BJ (cell line): ENCODE data around the gene ATP6V0E1. TPM values are rescaled to one million over a fixed set of nuclear protein-coding genes. Genes with fewer than 3 reads are reported as not detected.
A peak's percentile ranks its signal among the peaks of the same experiment; 100 is the strongest.
"Not testable (repeated sequence)": the region's sequence is repeated elsewhere in the genome, so short reads cannot be mapped to it uniquely, and the experiment has no call there.

Experiments used
- CTCF ChIA-PET: fragments of 350-600 bp; formaldehyde crosslinking; extraction: SDS; loops from one replicate; lab custom pipeline; 2021; ENCODE audit warnings: antibody characterized with exemption, inconsistent platforms; lab: Yijun Ruan, JAX
- POLR2A ChIA-PET: fragments of 300-600 bp; sonication (Branson Sonifier 250); formaldehyde crosslinking; extraction: SDS; loops from one replicate; lab custom pipeline; 2021; ENCODE audit warnings: antibody characterized with exemption; lab: Charles Lee
- DNase-seq: peaks from one replicate; pipeline ENCODE4 v3.0.0-alpha.2; 2011; ENCODE audit warnings: low read depth
- H3K27me3 ChIP-seq: 2 replicates; pipeline ENCODE4 v1.6.0; 2011; ENCODE audit warnings: low read length; ENCODE audit not compliant: control insufficient read depth, insufficient read depth
- H3K36me3 ChIP-seq: 2 replicates; pipeline ENCODE4 v1.5.1; 2011; ENCODE audit warnings: low read length; ENCODE audit not compliant: control insufficient read depth, insufficient read depth
- H3K4me3 ChIP-seq: 2 replicates; pipeline ENCODE4 v1.5.1; 2011; ENCODE audit warnings: low read depth, mild to moderate bottlenecking, control low read depth, low read length
- CTCF ChIP-seq: IDR thresholded peaks from 2 replicates; pipeline ENCODE4 v1.5.1; 2011; ENCODE audit warnings: low read depth, mild to moderate bottlenecking, control low read depth, inconsistent platforms, low read length, moderate library complexity; ENCODE audit not compliant: insufficient read depth
- polyA plus RNA-seq: library from polyadenylated mRNA; depleted of rRNA; stranded (reverse); fragments of >200 nt; gene quantifications from 2 replicates; pipeline ENCODE4 v1.2.3, GENCODE V29; 2011

Gene ATP6V0E1
- polyA plus RNA-seq, 1 experiment, result 491 TPM

DNA sequence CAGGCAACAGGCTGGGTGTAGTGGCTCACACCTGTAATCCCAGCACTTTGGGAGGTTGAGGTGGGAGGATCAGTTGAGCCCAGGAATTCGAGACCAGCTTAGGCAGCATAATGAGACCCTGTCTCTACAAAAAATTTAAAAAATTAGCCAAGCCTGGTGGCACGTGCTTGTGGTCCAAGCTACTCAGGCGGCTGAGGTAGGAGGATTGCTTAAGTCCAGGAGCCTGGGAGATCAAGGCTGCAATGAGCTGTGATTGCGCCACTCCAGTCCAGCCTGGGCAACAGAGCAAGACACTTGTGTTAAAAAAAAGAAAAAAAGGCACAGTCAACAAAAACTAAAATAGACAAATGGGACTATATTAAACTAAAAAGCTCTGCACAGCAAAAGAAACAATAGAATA, 29.3 kb downstream of the ATP6V0E1 start:
- POLR2A ChIA-PET, result interaction anchor here (0.6 kb wide), 1 partner anchor 41 kb away, joined by 5 read pairs; no protein-coding TSS in a partner anchor

GRCh38 chr5:173014671-173015070, 31.1 kb downstream of the ATP6V0E1 start:
- Histone ChIP-seq H3K36me3 (no peaks in the 10 kb centered on the region), H3K4me3 (no peak overlapping the region), H3K27me3 (no peaks in the 10 kb centered on the region)
- POLR2A ChIA-PET, result no interaction called here
- TF ChIP-seq CTCF, result no peak
- no peak for DNase-seq
- CTCF ChIA-PET, result interaction anchor here (0.8 kb wide), 1 partner anchor 28 kb away, joined by 3 read pairs; no protein-coding TSS in a partner anchor

More for the DNA sequence above, 29.3 kb downstream of the ATP6V0E1 start:
- no peak for TF ChIP-seq CTCF
- no peaks in the 10 kb centered on the region for H3K36me3 ChIP-seq
- CTCF ChIA-PET, result no interaction called here
- DNase-seq, result no peak
- H3K27me3 ChIP-seq, result no peaks in the 10 kb centered on the region
- H3K4me3 ChIP-seq, result no peak overlapping the region

DNA sequence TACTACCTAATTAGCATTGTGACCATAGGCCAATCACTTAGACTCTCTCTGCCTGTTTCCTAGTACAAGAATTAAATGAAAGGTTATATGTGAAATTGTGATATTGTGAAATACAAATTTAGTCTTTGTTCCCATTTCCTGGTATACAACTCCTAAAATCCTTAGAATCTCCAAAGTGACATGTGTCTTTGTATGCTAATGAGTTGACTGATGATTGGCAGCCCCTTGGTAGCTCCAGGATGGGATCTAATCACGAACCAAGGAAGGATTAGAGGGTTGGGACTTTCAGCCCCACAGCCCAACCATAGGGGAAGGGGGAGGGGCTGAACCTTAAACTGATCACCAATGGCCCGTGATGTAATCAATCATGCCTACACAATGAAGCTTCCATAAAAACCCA, 31.6 kb downstream of the ATP6V0E1 start:
- ChIA-PET CTCF (interaction anchor here (0.8 to 1.3 kb wide), 2 partner anchors 24 to 27 kb away, joined by 3 to 5 read pairs; no protein-coding TSS in a partner anchor), POLR2A (no interaction called here)
- no peak for DNase-seq
- Histone ChIP-seq H3K36me3 (no peaks in the 10 kb centered on the region), H3K27me3 (no peaks in the 10 kb centered on the region), H3K4me3 (no peak overlapping the region)
- TF ChIP-seq CTCF, result no peak

DNA sequence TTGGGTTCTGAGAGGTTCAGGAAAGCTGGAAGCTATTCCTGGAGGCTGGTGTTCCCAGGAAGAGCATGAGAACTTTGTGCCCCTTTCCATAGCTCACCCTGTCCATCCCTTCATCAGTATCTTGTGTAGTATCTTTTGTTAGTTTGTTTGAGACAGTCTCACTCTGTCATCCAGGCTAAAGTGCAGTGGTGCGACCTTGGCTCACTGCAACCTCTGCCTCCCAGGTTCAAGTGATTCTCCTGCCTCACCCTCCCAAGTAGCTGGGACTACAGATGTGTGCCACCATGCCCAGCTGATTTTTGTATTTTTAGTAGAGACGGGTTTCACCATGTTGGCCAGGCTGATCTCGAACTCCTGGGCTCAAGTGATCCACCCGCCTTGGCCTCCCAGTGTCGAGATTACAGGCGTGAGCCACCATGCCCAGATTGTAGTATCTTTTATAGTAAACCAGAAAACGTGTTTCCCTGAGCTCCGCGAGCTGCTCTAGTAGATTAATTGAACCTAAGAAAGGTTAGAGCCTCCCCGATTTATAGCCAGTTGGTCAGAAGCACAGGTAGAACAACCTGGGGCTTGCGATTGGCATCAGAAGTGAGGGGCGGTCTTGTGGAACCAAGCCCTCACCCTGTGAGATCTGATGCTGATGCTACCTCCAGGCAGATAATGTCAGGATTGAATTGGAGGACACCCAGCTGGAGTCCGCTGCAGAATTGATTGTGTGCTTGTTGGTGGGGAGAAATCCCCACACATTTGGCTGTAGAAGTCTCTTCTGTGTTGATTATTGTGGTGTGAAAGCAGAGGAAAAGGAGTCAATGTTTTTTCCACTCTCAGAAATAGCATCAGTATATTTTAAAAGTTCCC, 32.3 kb downstream of the ATP6V0E1 start:
- H3K4me3 ChIP-seq, result no peak overlapping the region
- ChIA-PET CTCF (interaction anchor here (0.9 to 1.4 kb wide), 6 partner anchors 9 to 301 kb away, joined by 3 to 5 read pairs (median 3); no protein-coding TSS in a partner anchor), POLR2A (interaction anchor here (1.0 kb wide), 1 partner anchor 32 kb away, joined by 4 read pairs; no protein-coding TSS in a partner anchor)
- H3K36me3 ChIP-seq, result peaks cover 2% of the 10 kb centered on the region; the same call in 1 of the 2 replicates
- DNase-seq, result no peak
- no peaks in the 10 kb centered on the region for H3K27me3 ChIP-seq
- no peak for TF ChIP-seq CTCF

- CTCF ChIA-PET, result interaction anchor here (0.9 to 1.4 kb wide), 5 partner anchors 9 to 302 kb away, joined by 3 to 5 read pairs (median 3); no protein-coding TSS in a partner anchor
- no peak for TF ChIP-seq CTCF
- no peaks in the 10 kb centered on the region for H3K27me3 ChIP-seq
- H3K4me3 ChIP-seq, result no peak overlapping the region
- DNase-seq, result peak; percentile 47
- peaks cover 4% of the 10 kb centered on the region; the same call in 1 of the 2 replicates for H3K36me3 ChIP-seq
- POLR2A ChIA-PET, result interaction anchor here (1.0 kb wide), 1 partner anchor 32 kb away, joined by 4 read pairs; no protein-coding TSS in a partner anchor
Observed at GRCh38 chr5:173016598-173017046, 33.1 kb downstream of the ATP6V0E1 start.

DNA sequence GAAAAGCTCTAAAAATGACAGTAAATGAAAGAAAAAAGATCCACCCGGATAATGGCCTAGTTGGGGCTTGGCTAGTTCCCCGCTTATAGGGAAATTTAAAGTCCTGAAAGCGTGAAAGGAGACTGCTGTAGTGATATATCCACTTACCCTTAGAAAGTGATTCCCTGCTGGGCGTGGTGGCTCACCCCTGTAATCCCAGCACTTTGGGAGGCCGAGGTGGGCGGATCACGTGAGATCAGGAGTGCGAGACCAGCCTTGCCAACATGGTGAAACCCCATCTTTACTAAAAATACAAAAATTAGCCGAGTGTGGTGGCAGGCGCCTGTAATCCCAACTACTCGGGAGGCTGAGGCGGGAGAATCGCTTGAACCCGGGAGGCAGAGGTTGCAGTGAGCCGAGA, 33.5 kb downstream of the ATP6V0E1 start:
- ChIA-PET POLR2A (interaction anchor here (1.0 kb wide), 1 partner anchor 33 kb away, joined by 4 read pairs; no protein-coding TSS in a partner anchor), CTCF (interaction anchor here (0.9 to 1.4 kb wide), 3 partner anchors 21 to 302 kb away, joined by 3 read pairs; no protein-coding TSS in a partner anchor)
- not testable (repeated sequence) for H3K4me3 ChIP-seq, H3K27me3 ChIP-seq, DNase-seq, H3K36me3 ChIP-seq
